ENCODE results near the gene CT55. TPM values are rescaled to one million over a fixed set of nuclear protein-coding genes. Genes with fewer than 3 reads are reported as not detected.

The CT55 gene
- 0.79 and 1.1 TPM in 2 replicates for total RNA-seq (2014; rRNA removed; shearing (Covaris generic))

GRCh38 chrX:135170877-135171519 is at the start of gene CT55:
CT55 (minus strand) TSS chrX:135171398; CDS start chrX:135171171, 227 bp downstream.

GRCh38 chrX:135120056-135120576 is 51.1 kb downstream of the CT55 start, which contains the start of gene ETDB:
ETDB (minus strand) TSS chrX:135120526; CDS start chrX:135119261, 1,265 bp downstream.

Other genes starting within 250 kb of the CT55 start
- not detected in 2 replicates for gene SMIM10, start 180.4 kb downstream of the CT55 start, total RNA-seq (2014; rRNA removed; shearing (Covaris generic))
- gene RTL8B, start 148.9 kb downstream of the CT55 start, total RNA-seq (2014; rRNA removed; shearing (Covaris generic)): 4.1 and 4.6 TPM in 2 replicates
- gene RTL8C, start 139.0 kb downstream of the CT55 start, total RNA-seq (2014; rRNA removed; shearing (Covaris generic)): 27.1 and 34.8 TPM in 2 replicates
- 11.9 and 16.0 TPM in 2 replicates for gene RTL8A, start 119.3 kb downstream of the CT55 start, total RNA-seq (2014; rRNA removed; shearing (Covaris generic))
- 0.04 and 0.11 TPM in 2 replicates for gene SMIM10L2B, start 72.7 kb downstream of the CT55 start, total RNA-seq (2014; rRNA removed; shearing (Covaris generic))
- gene ETDB, start 50.9 kb downstream of the CT55 start, total RNA-seq (2014; rRNA removed; shearing (Covaris generic)): not detected in 2 replicates
- gene ETDA, start 80.7 kb upstream of the CT55 start, total RNA-seq (2014; rRNA removed; shearing (Covaris generic)): not detected in 2 replicates
- not detected in 2 replicates for gene ETDC, start 138.1 kb upstream of the CT55 start, total RNA-seq (2014; rRNA removed; shearing (Covaris generic))
- gene ZNF75D, start 172.7 kb upstream of the CT55 start, total RNA-seq (2014; rRNA removed; shearing (Covaris generic)): 2.7 and 2.8 TPM in 2 replicates
- 1.6 and 2.6 TPM in 2 replicates for gene ZNF449, start 173.4 kb upstream of the CT55 start, total RNA-seq (2014; rRNA removed; shearing (Covaris generic))

All from A375 (cell line).